ENCODE results near the gene RXRA. TPM values are rescaled to one million over a fixed set of nuclear protein-coding genes. Genes with fewer than 3 reads are reported as not detected.

The RXRA gene
- polyA plus RNA-seq, 3 donors = 15.8 to 91.0 (median 23.2) TPM

DNA sequence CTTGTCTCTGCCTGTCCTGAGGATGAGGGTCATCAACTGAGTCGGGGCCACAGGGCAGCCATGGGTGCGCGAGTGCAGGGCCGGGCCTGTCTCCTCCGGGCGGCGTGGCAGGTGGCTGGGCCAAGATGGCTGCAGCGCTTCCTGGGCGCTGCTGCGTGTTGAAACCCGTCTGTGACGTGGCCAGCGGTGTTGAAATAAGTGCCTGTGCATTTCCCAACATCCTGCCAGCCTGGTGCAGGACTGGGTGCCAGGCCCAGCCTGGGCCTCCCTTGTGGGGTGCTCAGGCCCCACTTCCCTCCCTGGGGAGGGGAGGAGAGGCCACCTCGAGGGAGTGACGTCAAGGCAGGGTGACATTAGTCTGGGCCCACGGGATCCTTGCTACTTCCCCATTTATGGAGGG, 45.5 kb downstream of the RXRA start:
- Histone ChIP-seq H2AFZ (ENCODE audit: insufficient read depth, low read depth, low read length, poor library complexity, severe bottlenecking) (no peak overlapping the region), H4K20me1 (ENCODE audit: insufficient read depth, low read length) (peaks cover 12% of the 10 kb centered on the region), H3K4me2 (replicated peaks; ENCODE audit: extremely low read depth, low read length, poor library complexity, severe bottlenecking) (no peak overlapping the region), H3K9me3 (replicated peaks in 1 of 2; ENCODE audit: control insufficient read depth in 1 of 2, insufficient read depth in 1 of 2, low read length in 2 of 2) (no peaks in the 10 kb centered on the region), H3K27me3 (ENCODE audit: control insufficient read depth in 2 of 2, insufficient read depth in 2 of 2, low read length in 2 of 2) (no peaks in the 10 kb centered on the region), H3K4me3 (replicated peaks in 1 of 3; ENCODE audit: low read depth in 2 of 3, low read length in 3 of 3) (no peak overlapping the region), H3K36me3 (replicated peaks in 1 of 2; ENCODE audit: control insufficient read depth in 1 of 2, insufficient read depth in 2 of 2, low read length in 2 of 2) (no peaks in the 10 kb centered on the region), H3K9ac (ENCODE audit: insufficient read depth, low read length, poor library complexity, severe bottlenecking) (peak overlapping the region; percentile 91), H3K27ac (ENCODE audit: low read depth in 1 of 2, low read length in 2 of 2) (peak overlapping the region; percentile 99 to 100), H3K4me1 (ENCODE audit: control insufficient read depth in 1 of 2, insufficient read depth in 2 of 2, low read length in 2 of 2) (peaks cover 96 to 99% of the 10 kb centered on the region in 2 donors), H3K79me2 (ENCODE audit: insufficient read depth, low read length) (peaks cover 97% of the 10 kb centered on the region)
- WGBS (ENCODE audit: insufficient coverage) = under 1% methylated on average over 15 of the region's 16 CpGs
- TF ChIP-seq, protein P1, sequence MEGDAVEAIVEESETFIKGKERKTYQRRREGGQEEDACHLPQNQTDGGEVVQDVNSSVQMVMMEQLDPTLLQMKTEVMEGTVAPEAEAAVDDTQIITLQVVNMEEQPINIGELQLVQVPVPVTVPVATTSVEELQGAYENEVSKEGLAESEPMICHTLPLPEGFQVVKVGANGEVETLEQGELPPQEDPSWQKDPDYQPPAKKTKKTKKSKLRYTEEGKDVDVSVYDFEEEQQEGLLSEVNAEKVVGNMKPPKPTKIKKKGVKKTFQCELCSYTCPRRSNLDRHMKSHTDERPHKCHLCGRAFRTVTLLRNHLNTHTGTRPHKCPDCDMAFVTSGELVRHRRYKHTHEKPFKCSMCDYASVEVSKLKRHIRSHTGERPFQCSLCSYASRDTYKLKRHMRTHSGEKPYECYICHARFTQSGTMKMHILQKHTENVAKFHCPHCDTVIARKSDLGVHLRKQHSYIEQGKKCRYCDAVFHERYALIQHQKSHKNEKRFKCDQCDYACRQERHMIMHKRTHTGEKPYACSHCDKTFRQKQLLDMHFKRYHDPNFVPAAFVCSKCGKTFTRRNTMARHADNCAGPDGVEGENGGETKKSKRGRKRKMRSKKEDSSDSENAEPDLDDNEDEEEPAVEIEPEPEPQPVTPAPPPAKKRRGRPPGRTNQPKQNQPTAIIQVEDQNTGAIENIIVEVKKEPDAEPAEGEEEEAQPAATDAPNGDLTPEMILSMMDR (IDR thresholded peaks at IDR 0.05) = no peak
- Mint-ChIP-seq H3K9me3 (peaks cover 0 to 3% (median 0%) of the 10 kb centered on the region in 7 donors), H3K27me3 (ENCODE audit: low read depth in 3 of 3) (no peaks in the 10 kb centered on the region), H3K36me3 (peaks cover 19 to 31% of the 10 kb centered on the region in 2 donors), H3K4me1 (peaks cover 89% of the 10 kb centered on the region), H3K27ac (peak overlapping the region; percentile 100), H3K4me3 (peak overlapping the region; percentile 75 to 85)
- peak; percentile 99 to 100 (median 100) for DNase-seq
- intact Hi-C loops (cut with micrococcal nuclease) = loop anchor here (2.0 to 5.0 kb wide), 5 partner anchors 33 to 129 kb away; partner anchors contain the start of gene RXRA (in 1 of the 2)

GRCh38 chr9:134372581-134373267, 46.5 kb downstream of the RXRA start:
- peaks cover 1% of the 10 kb centered on the region in 2 donors for H3K36me3 ChIP-seq (replicated peaks in 1 of 2; ENCODE audit: control insufficient read depth in 1 of 2, insufficient read depth in 2 of 2, low read length in 2 of 2)
- H3K27me3 ChIP-seq (ENCODE audit: control insufficient read depth in 2 of 2, insufficient read depth in 2 of 2, low read length in 2 of 2) = no peaks in the 10 kb centered on the region
- Mint-ChIP-seq H3K27ac (peak overlapping the region; percentile 100), H3K27me3 (ENCODE audit: low read depth in 3 of 3) (no peaks in the 10 kb centered on the region), H3K9me3 (peaks cover 0 to 3% (median 0%) of the 10 kb centered on the region in 7 donors), H3K36me3 (peaks cover 19 to 32% of the 10 kb centered on the region in 2 donors), H3K4me1 (peaks cover 91% of the 10 kb centered on the region), H3K4me3 (peak overlapping the region; percentile 75 to 85)
- H3K4me2 ChIP-seq (replicated peaks; ENCODE audit: extremely low read depth, low read length, poor library complexity, severe bottlenecking) = peak overlapping the region; percentile 89
- DNase-seq = peak; percentile 95 to 96 (median 96)
- peaks cover 97% of the 10 kb centered on the region for H3K79me2 ChIP-seq (ENCODE audit: insufficient read depth, low read length)
- H3K27ac ChIP-seq (ENCODE audit: low read depth in 1 of 2, low read length in 2 of 2) = peak overlapping the region; percentile 99 to 100
- no peak overlapping the region for H2AFZ ChIP-seq (ENCODE audit: insufficient read depth, low read depth, low read length, poor library complexity, severe bottlenecking)
- WGBS (ENCODE audit: insufficient coverage) = 16% methylated on average over 15 of the region's 16 CpGs
- H3K9ac ChIP-seq (ENCODE audit: insufficient read depth, low read length, poor library complexity, severe bottlenecking) = peak overlapping the region; percentile 91
- H3K4me3 ChIP-seq (replicated peaks in 1 of 3; ENCODE audit: low read depth in 2 of 3, low read length in 3 of 3) = peak overlapping the region; percentile 28 to 81 (median 51)
- peaks cover 22% of the 10 kb centered on the region for H4K20me1 ChIP-seq (ENCODE audit: insufficient read depth, low read length)
- intact Hi-C loops (cut with micrococcal nuclease) = loop anchor here (2.0 to 5.0 kb wide), 5 partner anchors 32 to 130 kb away; partner anchors contain the start of gene RXRA (in 1 of the 2)
- peaks cover 96 to 99% of the 10 kb centered on the region in 2 donors for H3K4me1 ChIP-seq (ENCODE audit: control insufficient read depth in 1 of 2, insufficient read depth in 2 of 2, low read length in 2 of 2)
- no peaks in the 10 kb centered on the region for H3K9me3 ChIP-seq (replicated peaks in 1 of 2; ENCODE audit: control insufficient read depth in 1 of 2, insufficient read depth in 1 of 2, low read length in 2 of 2)
- TF ChIP-seq, protein P1 (IDR thresholded peaks at IDR 0.05) = no peak
